H1 (cell line): ENCODE measurements around the gene TOP2B. TPM values are rescaled to one million over a fixed set of nuclear protein-coding genes. Genes with fewer than 3 reads are reported as not detected.

Experiments used
- CTCF ChIA-PET: fragments of 300-600 bp; sonication (Branson Sonifier 250); formaldehyde crosslinking; loops from one replicate; lab custom pipeline; 2021; ENCODE audit not compliant: partially characterized antibody; lab: Charles Lee
- POLR2A ChIA-PET: fragments of 300-600 bp; sonication (Branson Sonifier 250); formaldehyde crosslinking; loops from one replicate; lab custom pipeline; 2021; ENCODE audit warnings: inconsistent platforms; ENCODE audit not compliant: partially characterized antibody; lab: Charles Lee
- DNase-seq, 2 experiments: peaks; one replicate each; pipeline versions ENCODE4 v3.0.0 to v3.0.0-alpha.2; 2010 to 2022; ENCODE audit warnings: low spot score in 2 of 2, low read depth in 1 of 2, mixed read lengths in 1 of 2
- FAIRE-seq: peaks from 2 replicates; lab custom pipeline; 2011; peaks lifted over from hg19 to GRCh38; lab: Jason Lieb, UNC
- H2AFZ ChIP-seq: 2 replicates; pipeline ENCODE4 v1.8.1; 2012; ENCODE audit warnings: low read length, inconsistent platforms
- H2AK5ac ChIP-seq: 2 replicates; pipeline ENCODE4 v1.6.1; 2013; ENCODE audit warnings: low read depth, low read length
- H2BK120ac ChIP-seq: replicated peaks from 2 replicates; pipeline ENCODE3; 2013; ENCODE audit warnings: low read depth, low read length, inconsistent platforms
- H2BK12ac ChIP-seq: 2 replicates; pipeline ENCODE4 v1.6.1; 2013; ENCODE audit warnings: low read depth, low read length
- H2BK15ac ChIP-seq: 2 replicates; pipeline ENCODE4 v1.6.1; 2013; ENCODE audit warnings: low read length
- H2BK20ac ChIP-seq: 2 replicates; pipeline ENCODE4 v1.6.1; 2013; ENCODE audit warnings: low read length
- H2BK5ac ChIP-seq: 2 replicates; pipeline ENCODE4 v1.6.1; 2013; ENCODE audit warnings: low read depth, low read length
- H3K14ac ChIP-seq: 2 replicates; pipeline ENCODE4 v1.6.1; 2013; ENCODE audit warnings: inconsistent platforms; ENCODE audit not compliant: insufficient read length
- H3K18ac ChIP-seq: 2 replicates; pipeline ENCODE4 v1.6.1; 2013; ENCODE audit warnings: low read length; ENCODE audit errors: extremely low read depth
- H3K23ac ChIP-seq: 2 replicates; pipeline ENCODE4 v1.6.1; 2013; ENCODE audit warnings: inconsistent platforms; ENCODE audit not compliant: insufficient read length
- H3K23me2 ChIP-seq: 2 replicates; pipeline ENCODE4 v1.6.1; 2013; ENCODE audit warnings: low read depth, low read length
- H3K27ac ChIP-seq: 2 replicates; pipeline ENCODE4 v1.6.1; 2011; ENCODE audit warnings: low read depth, low read length, inconsistent platforms
- H3K27me3 ChIP-seq, 4 experiments: replicated peaks in 1 of 4; 1 replicate in 1 of 4; 2 replicates in 3 of 4; pipeline versions ENCODE4 v1.6.1 to v1.8.1; 2011 to 2013; ENCODE audit warnings: low read length in 3 of 4, mild to moderate bottlenecking in 3 of 4, inconsistent platforms in 2 of 4, mixed read lengths in 2 of 4, moderate library complexity in 1 of 4; ENCODE audit not compliant: control insufficient read depth in 3 of 4, insufficient read depth in 3 of 4; ENCODE audit errors: extremely low read depth in 1 of 4
- H3K36me3 ChIP-seq, 4 experiments: 2 replicates each; pipeline versions ENCODE4 v1.6.1 to v1.8.1; 2011 to 2013; ENCODE audit warnings: mild to moderate bottlenecking in 4 of 4, low read length in 3 of 4, moderate library complexity in 2 of 4, control low read depth in 1 of 4, inconsistent platforms in 1 of 4; ENCODE audit not compliant: insufficient read depth in 4 of 4, control insufficient read depth in 2 of 4
- H3K4ac ChIP-seq: replicated peaks from 2 replicates; pipeline ENCODE3; 2013; ENCODE audit warnings: low read length, low read depth, mixed read lengths, inconsistent platforms; ENCODE audit not compliant: insufficient read length
- H3K4me1 ChIP-seq, 4 experiments: replicated peaks in 1 of 4; 1 replicate in 1 of 4; 2 replicates in 3 of 4; pipeline versions ENCODE4 v1.6.1 to v1.8.1; 2011 to 2013; ENCODE audit warnings: low read length in 3 of 4, inconsistent platforms in 2 of 4, mixed read lengths in 1 of 4; ENCODE audit not compliant: insufficient read depth in 4 of 4, control insufficient read depth in 3 of 4
- H3K4me2 ChIP-seq, 2 experiments: 2 replicates each; pipeline versions ENCODE4 v1.6.1 to v1.8.1; 2011 to 2013; ENCODE audit warnings: low read depth in 2 of 2, low read length in 2 of 2, control low read depth in 1 of 2, inconsistent platforms in 1 of 2, mild to moderate bottlenecking in 1 of 2; ENCODE audit not compliant: insufficient read depth in 1 of 2
- H3K4me3 ChIP-seq, 4 experiments: fragments of 200-600, 300-600 bp in 1 of 4; sonication (generic), shearing (Covaris generic), sonication (Bioruptor Twin) in 1 of 4; 2 replicates each; pipeline versions ENCODE4 v1.5.1 to v1.8.1; 2011 to 2016; ENCODE audit warnings: low read length in 4 of 4, low read depth in 3 of 4, control low read depth in 2 of 4, inconsistent platforms in 2 of 4, mild to moderate bottlenecking in 2 of 4, mixed read lengths in 1 of 4, moderate library complexity in 1 of 4; ENCODE audit not compliant: insufficient read depth in 2 of 4; ENCODE audit errors: extremely low read depth in 1 of 4
- H3K56ac ChIP-seq: replicated peaks from 2 replicates; pipeline ENCODE3; 2013; ENCODE audit warnings: low read depth, mild to moderate bottlenecking, mixed read lengths, low read length, inconsistent platforms; ENCODE audit not compliant: insufficient read length
- H3K79me1 ChIP-seq: 2 replicates; pipeline ENCODE4 v1.6.1; 2013; ENCODE audit warnings: low read depth, low read length, control low read depth
- H3K79me2 ChIP-seq, 2 experiments: 2 replicates each; pipeline versions ENCODE4 v1.6.1 to v1.8.1; 2012 to 2013; ENCODE audit warnings: low read length in 2 of 2, mild to moderate bottlenecking in 2 of 2, inconsistent platforms in 1 of 2; ENCODE audit not compliant: insufficient read depth in 2 of 2, control insufficient read depth in 1 of 2
- H3K9ac ChIP-seq, 4 experiments: replicated peaks in 1 of 4; 1 replicate in 1 of 4; 2 replicates in 3 of 4; pipeline versions ENCODE4 v1.6.1 to v1.8.1; 2011 to 2013; ENCODE audit warnings: low read depth in 3 of 4, low read length in 3 of 4, control low read depth in 2 of 4, mild to moderate bottlenecking in 2 of 4, moderate library complexity in 2 of 4, inconsistent platforms in 1 of 4; ENCODE audit errors: extremely low read depth in 1 of 4
- H3K9me3 ChIP-seq, 2 experiments: 2 replicates each; pipeline versions ENCODE4 v1.6.1 to v1.8.1; 2012 to 2013; ENCODE audit warnings: mild to moderate bottlenecking in 2 of 2, moderate library complexity in 2 of 2, control low read depth in 1 of 2, inconsistent platforms in 1 of 2, low read depth in 1 of 2, low read length in 1 of 2, mixed read lengths in 1 of 2; ENCODE audit not compliant: insufficient read depth in 2 of 2
- H4K20me1 ChIP-seq, 2 experiments: replicated peaks in 1 of 2; 2 replicates each; pipeline versions ENCODE3 to v1.8.1; 2011 to 2013; ENCODE audit warnings: inconsistent platforms in 2 of 2, low read length in 2 of 2, mild to moderate bottlenecking in 1 of 2; ENCODE audit not compliant: insufficient read depth in 2 of 2, control insufficient read depth in 1 of 2
- H4K5ac ChIP-seq: 2 replicates; pipeline ENCODE4 v1.6.1; 2013; ENCODE audit warnings: low read length, low read depth, mixed read lengths, inconsistent platforms; ENCODE audit not compliant: insufficient read length
- H4K8ac ChIP-seq: 2 replicates; pipeline ENCODE4 v1.8.0; 2013; ENCODE audit warnings: mild to moderate bottlenecking, moderate library complexity, low read length, inconsistent platforms; ENCODE audit not compliant: insufficient read depth; ENCODE audit errors: extremely low read depth
- H4K91ac ChIP-seq: replicated peaks from 2 replicates; pipeline ENCODE3; 2013; ENCODE audit warnings: low read length, mixed read lengths, inconsistent platforms; ENCODE audit not compliant: insufficient read length
- ASH2L ChIP-seq: fragments of 200-600, 300-600 bp; sonication (generic); IDR thresholded peaks from one replicate; pipeline ENCODE4 v1.7.1; 2017; ENCODE audit warnings: low read length
- KDM1A ChIP-seq: fragments of 200-600, 300-600 bp; sonication (generic); IDR thresholded peaks from 2 replicates; pipeline ENCODE4 v1.7.1; 2016; ENCODE audit warnings: mild to moderate bottlenecking, low read length, borderline replicate concordance
- TAF1 ChIP-seq: IDR thresholded peaks from 2 replicates; pipeline ENCODE4 v1.6.1; 2011; ENCODE audit warnings: mild to moderate bottlenecking, low read depth, low read length
- WGBS, 2 experiments: shearing (Covaris generic) in 1 of 2; methylation state at CpG; one replicate each; pipeline versions ENCODE4 v1.1.6 to v1.1.7; 2013 to 2015; ENCODE audit warnings: low lambda C conversion rate in 2 of 2, mixed read lengths in 2 of 2, inconsistent platforms in 1 of 2, low coverage in 1 of 2, missing lambda C conversion rate in 1 of 2; ENCODE audit not compliant: insufficient replicate concordance in 2 of 2, insufficient coverage in 1 of 2, insufficient read length in 1 of 2; ENCODE audit errors: extremely low coverage in 1 of 2, missing lambda C conversion rate in 1 of 2; 5-methylcytosine and 5-hydroxymethylcytosine counted together
- polyA plus RNA-seq, 7 experiments: library from polyadenylated mRNA; depleted of rRNA in 3 of 7; stranded (reverse) in 5 of 7; unstranded in 2 of 7; fragments of >200 nt in 5 of 7; fragments of 200-250 nt in 2 of 7; gene quantifications; 1 replicate in 5 of 7; 2 replicates in 1 of 7; 4 replicates in 1 of 7; pipeline versions ENCODE4 v1.2.1 to v1.2.3, GENCODE V29; 2011 to 2013; ENCODE audit warnings: missing spikeins in 2 of 7, mixed read lengths in 2 of 7
- total RNA-seq: library from RNA; stranded (reverse); fragmentation: NEBNext Ultra II Directional; extraction: Animal tissue kit (Norgen Biotek cat#: 25700); gene quantifications from 2 replicates; pipeline ENCODE4 v1.2.1, GENCODE V29; 2021
- TF ChIP-seq, protein P1 (sequence below): IDR thresholded peaks from 2 replicates; pipeline ENCODE4 v1.6.1; 2011; ENCODE audit warnings: low read length, improper control_type of control experiment

TOP2B gene
- total and polyA plus RNA-seq, 2 of the 8 experiments (the other 6 are each of a cell fraction or from before 2014, with no cell fraction given) = 34.9 to 206 TPM

- Histone ChIP-seq H3K9ac (no peak overlapping the region), H3K4ac (no peak overlapping the region), H3K56ac (no peak overlapping the region), H2BK120ac (no peak overlapping the region), H2BK15ac (no peak overlapping the region), H3K23me2 (no peaks in the 10 kb centered on the region), H3K23ac (no peak overlapping the region), H2BK12ac (no peak overlapping the region), H3K4me2 (no peak overlapping the region), H4K91ac (no peak overlapping the region), H4K5ac (no peak overlapping the region), H2AK5ac (no peak overlapping the region), H2BK5ac (no peak overlapping the region), H4K20me1 (peaks cover 0 to 1% of the 10 kb centered on the region in 2 experiments), H3K4me3 (no peak overlapping the region), H3K36me3 (peaks cover 5 to 72% (median 26%) of the 10 kb centered on the region in 4 experiments; a peak in 7 of 8 replicates), H2BK20ac (no peak overlapping the region), H3K79me1 (no peaks in the 10 kb centered on the region), H3K14ac (no peak overlapping the region), H3K4me1 (no peaks in the 10 kb centered on the region), H3K18ac (no peak overlapping the region), H4K8ac (no peak overlapping the region), H3K27ac (no peak overlapping the region), H3K27me3 (no peaks in the 10 kb centered on the region), H2AFZ (no peak overlapping the region), H3K79me2 (no peaks in the 10 kb centered on the region), H3K9me3 (no peaks in the 10 kb centered on the region)
- TF ChIP-seq TAF1 (no peak), ASH2L (no peak), KDM1A (no peak)
- TF ChIP-seq, protein P1, sequence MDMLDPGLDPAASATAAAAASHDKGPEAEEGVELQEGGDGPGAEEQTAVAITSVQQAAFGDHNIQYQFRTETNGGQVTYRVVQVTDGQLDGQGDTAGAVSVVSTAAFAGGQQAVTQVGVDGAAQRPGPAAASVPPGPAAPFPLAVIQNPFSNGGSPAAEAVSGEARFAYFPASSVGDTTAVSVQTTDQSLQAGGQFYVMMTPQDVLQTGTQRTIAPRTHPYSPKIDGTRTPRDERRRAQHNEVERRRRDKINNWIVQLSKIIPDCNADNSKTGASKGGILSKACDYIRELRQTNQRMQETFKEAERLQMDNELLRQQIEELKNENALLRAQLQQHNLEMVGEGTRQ = no peak
- no peak for FAIRE-seq
- ChIA-PET POLR2A (no interaction called here), CTCF (interaction anchor here (0.8 kb wide), 1 partner anchor 10 kb away, joined by 3 read pairs; no protein-coding TSS in a partner anchor)
- WGBS, 2 experiments = 95% methylated on average over 5 of the region's 5 CpGs; no CpG with 5 or more reads in 1 of the 2 experiments
- DNase-seq = no peak
These were observed 44.2 kb downstream of the TOP2B start for GRCh38 chr3:25620493-25620892.
